NCI-H2107 treated with DMSO at 0.1 percent for 48 hours (cell line): ENCODE measurements around the gene CBFA2T2.
A peak's percentile ranks its signal among the peaks of the same experiment; 100 is the strongest.
"Not testable (repeated sequence)": the region's sequence is repeated elsewhere in the genome, so short reads cannot be mapped to it uniquely, and the experiment has no call there.

Experiments
- DNase-seq: peaks from one replicate; lab custom pipeline; 2025; ENCODE audit not compliant: unreplicated experiment; lab: John Stamatoyannopoulos, UW

The CBFA2T2 gene

DNA sequence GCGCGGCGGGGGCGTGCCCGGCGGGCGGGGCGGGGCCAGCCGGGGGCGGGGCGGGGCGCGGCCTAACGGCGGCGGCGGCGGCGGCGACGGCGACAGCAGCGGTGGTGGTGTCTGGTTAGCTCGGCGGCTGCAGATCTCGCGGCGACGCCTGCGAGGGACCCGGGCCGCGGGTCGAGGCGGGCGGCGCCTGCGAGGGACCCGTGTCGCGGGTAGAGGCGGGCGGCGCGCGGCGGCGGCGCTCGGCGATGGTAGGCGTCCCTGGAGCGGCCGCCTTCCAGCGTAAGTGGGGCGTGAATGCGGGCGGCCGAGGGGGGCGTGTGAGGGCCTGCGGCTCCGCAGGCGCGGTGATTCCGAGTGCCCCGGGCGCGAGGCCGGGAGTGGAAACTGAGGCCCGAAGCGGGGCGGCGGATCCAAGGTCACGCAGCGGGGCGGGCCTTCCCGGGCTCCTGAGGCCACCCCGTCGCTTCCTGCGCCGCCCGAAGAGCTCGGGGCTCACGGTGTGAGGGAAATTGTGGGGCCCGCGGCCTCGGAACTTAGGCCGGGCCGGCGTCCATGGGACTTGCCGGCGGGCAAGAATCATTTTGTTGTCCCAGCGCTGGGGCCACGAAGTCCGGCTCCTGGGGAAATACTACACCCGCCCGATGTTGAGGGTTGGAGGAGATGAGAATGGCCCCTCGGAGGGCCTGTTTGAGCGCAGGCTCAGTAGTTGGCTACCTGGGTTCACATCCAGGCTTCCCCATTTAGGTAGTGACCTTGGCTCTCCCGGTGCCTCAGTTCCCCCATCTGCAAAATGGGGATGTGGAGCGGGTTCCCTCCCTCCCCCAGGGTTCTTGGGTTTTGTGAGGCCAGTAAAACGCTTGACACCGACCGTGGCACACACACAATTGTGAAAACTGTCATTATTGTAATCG, at the start of gene CBFA2T2:
Gene CBFA2T2 (plus strand): TSS at position 74 of the 911 bp plus-strand sequence. CDS start 172 bp downstream, at position 246.
- no peak for DNase-seq

DNA sequence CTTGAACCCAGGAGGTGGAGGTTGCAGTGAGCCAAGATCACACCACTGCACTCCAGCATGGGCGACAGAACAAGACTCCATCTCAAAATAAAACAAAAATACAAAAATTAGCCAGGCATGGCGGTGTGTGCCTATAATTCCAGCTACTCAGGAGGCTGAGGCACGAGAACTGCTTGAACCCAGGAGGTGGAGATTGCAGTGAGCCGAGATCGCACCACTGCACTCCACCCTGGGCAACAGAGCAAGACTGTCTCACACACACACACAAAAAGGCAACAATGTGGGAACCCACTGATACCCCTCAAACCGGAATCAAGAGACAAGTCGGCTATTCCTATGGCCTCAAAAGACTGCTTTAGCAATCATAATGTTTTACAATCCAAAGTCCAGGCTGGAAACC, 49.3 kb upstream of the CBFA2T2 start:
- DNase-seq: not testable (repeated sequence)

DNA sequence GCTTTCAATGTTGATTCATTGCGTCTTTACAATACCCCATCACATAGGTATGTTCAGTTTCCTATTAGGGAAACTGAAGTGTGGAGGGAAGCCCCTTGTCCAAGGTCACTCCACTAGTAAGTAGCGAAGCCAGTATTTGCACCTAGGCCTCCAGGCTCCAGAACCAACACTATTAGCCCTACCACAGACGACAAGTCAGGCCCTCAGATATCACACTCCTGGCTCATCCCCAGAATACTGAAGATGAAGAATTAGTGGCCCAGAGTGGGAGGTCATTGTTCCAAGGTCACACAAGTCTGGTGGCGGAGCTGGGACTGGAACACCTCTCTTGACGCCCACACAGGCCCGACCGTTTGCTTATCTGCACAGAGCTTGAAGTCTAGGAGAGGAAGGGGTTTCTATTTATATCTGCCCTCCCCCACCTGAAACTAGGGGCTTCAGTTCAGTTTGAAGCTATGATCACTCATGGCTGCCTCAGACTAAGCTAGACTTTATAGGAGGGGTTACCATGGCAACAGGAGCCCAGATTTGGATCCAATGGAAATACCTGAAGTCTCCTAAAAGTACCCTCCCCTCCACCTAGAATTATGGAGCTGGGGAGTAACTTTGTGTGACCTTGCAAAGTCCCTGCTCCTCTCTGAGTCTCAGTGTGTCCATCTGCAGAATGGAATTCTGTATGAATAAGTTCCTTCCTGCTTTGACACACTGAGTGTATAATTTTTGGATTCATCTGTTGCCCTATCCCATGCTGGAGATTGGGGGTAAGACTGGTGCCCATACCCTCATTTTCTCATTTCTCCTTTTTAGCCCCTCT, 48.5 kb upstream of the CBFA2T2 start:
- DNase-seq: no peak

DNA sequence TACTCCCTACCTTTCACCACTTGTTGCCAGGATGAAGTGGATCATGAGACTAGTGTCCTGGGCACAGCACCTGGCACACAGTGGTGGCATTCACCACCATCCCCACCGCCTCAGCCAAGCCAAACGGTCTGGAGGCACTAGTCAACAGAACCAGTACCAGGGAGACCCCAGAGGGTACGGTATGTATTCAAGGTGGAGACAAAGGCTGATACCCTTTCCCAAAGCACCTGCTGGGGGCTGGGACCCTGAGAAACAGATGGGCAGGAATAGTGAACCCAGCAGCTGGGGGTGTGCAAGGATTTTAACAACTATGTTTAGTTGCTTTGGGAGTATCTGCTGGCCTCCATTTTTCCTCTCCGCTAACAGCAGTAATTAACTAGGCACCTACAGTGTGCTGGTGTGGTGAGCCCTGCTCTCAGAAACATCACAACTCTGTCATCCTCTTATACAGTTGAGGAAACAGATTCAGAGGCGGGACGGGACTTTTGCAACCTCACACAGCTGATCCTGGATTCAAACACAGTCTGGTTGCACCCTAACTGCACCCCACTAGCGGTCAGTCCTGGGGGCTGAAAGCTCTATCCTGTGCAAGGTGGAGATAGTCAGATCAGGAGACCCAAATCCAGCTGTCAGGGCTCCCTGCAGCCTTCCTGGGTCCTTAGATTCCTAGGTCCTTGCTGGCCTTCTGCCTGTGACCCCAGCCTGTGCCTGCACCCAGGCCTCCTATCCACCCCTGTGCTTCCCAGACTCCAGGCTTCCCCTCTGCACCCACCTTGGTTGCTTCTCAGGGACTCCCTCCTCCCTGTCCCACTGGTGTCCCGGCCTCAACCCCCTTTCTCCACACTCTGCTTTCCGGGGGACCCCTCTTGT, 47.5 kb upstream of the CBFA2T2 start:
- no peak for DNase-seq

DNA sequence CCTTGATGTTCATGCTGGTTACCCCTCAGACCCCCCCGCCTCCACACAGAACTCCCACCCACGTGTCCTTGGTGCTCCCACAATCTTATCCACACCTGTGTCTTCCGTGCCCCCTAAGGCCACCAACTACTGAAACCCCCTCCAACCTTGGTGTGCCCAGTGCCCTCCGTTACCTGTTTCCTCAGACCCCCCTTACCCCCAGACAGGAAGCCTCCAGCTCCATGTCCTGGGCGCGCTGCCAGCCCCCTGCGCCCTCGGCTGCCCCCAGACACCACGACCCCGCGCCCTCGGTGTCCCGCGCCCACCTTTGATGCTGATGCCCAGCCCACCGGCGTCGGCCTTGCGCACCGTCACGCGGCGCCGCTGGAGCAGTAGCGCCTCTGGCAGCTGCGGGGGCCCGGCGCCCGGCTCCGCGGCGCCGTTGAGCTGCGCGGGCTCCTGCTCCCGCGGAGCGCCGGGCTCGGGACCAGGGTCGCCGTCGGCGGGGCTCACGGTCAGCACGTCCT, 46.8 kb upstream of the CBFA2T2 start:
- DNase-seq: no peak

DNA sequence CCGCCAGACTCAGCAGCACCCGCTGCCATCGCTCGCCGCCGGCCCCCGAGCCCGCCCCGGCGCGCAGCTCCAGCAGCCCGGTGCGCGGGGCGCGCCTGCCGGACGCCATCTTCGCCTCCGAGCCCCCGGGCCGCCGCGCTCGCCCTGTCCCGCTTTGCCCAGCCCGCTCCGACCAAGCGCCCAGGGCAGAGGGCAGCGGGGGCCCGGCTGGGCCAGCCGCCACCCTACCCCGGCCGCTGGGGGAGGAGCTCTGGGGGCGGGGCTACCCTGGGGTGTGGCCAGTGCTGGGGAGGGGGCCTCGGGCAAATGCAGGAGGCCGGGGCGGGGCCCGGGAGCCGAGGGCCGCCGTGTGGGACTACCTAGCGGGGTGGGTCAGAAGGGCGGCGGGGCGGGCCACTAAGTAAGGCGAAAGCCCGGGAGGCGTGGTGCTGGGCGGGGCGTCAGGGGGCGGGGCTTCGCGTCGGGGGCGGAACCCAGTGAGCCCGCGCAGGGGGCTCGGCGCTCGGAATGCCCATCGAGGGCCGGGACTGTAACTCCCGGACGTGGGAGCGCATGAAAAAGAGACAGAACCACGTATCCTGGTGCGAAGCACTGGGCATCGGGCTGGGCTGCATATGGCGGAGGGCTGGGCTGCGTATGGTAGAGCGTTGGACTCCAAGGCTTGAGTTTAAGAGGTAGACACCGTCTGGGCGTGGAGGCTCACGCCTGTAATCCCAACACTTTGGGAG, 46.2 kb upstream of the CBFA2T2 start, which contains the start of gene SNTA1:
Gene SNTA1 (minus strand): TSS at position 252 of the 728 bp plus-strand sequence. CDS start 143 bp downstream, at position 109.
- peak; percentile 31 for DNase-seq

DNA sequence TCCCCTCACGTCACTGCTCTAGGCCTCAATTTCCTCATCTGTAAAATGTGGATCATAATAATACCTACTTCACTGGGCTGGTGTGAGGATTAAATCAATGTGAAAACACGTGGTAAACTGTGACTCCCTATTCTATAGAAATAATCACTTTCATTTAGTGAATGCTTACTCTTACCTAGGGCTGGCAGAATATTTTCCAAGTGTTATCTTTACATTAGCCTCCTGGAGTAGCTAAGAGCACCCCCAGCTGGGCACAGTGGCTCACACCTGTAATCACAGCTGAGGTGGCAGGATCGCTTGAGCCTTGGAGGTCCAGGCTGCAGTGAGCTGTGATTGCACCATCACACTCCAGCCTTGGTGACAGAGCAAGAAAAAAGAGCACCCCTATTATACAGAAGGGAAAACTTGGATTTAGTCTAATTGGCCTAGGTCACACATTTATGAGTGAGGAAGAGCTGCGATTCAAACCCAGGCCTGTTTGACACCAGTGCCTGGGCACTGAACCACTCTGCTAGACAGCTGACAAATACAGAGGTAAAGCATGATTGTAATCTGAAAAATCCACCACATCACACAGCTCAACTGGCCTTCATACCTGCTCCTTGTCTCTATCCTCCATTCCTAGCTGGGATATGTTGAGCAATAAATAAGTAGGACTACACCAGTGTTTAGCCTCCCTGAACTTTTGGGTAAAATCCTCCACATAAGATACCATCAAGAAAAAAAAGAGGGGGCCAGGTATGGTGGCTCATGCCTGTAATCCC, 44.9 kb upstream of the CBFA2T2 start:
- DNase-seq: no peak

DNA sequence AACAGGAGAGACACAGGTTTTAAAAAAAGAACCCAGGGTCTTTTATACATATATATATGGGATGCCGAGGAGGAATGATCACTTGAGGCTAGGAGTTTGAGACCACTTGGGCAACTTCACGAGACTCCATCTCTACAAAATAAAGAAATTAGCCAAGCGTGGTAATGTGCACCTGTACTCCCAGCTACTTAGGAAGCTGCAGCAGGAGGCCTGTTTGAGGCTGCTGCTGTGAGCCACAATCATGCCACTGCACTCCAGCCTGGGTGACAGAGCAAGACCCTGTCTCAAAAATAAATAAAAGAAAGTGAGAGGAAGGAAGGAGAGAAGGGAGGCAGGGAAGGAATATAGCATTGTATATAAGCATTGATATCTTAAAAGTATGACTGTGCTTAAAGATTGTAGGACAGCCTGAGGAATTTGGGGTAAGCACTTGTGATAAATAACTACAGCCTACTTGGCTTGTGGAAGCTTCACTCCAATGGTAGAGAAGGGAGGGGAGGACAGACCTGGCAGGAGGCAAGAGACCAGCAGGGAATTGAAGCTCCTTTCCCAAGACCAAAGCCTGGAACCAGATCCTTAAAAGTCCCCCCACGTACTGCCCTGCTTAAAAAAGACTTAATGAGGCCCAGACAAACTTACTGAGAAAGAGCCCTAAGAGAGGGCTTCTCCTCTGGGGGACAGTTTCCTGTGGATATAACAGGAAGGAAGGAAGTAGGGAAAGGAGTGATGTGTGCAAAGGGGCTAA, 43.8 kb upstream of the CBFA2T2 start:
- no peak for DNase-seq

DNA sequence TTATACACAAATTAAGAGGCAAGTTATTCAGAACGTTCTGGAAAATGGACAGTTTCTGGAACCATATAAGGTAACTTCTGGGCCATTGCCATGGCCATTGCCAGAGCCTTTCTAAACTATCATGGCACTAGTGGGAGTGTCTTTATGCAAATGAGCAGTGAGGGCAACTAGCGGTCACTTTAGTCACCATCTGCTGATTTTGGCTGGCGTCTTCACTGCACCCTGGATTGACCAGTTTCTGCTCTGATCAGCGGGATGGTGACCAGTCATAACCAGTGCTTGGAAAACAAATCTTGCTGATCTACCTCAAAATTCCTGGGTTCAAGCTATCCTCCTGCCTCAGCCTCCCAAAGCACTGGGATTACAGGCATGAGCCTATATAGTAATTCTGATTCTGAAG, 39.0 kb upstream of the CBFA2T2 start:
- no peak for DNase-seq

DNA sequence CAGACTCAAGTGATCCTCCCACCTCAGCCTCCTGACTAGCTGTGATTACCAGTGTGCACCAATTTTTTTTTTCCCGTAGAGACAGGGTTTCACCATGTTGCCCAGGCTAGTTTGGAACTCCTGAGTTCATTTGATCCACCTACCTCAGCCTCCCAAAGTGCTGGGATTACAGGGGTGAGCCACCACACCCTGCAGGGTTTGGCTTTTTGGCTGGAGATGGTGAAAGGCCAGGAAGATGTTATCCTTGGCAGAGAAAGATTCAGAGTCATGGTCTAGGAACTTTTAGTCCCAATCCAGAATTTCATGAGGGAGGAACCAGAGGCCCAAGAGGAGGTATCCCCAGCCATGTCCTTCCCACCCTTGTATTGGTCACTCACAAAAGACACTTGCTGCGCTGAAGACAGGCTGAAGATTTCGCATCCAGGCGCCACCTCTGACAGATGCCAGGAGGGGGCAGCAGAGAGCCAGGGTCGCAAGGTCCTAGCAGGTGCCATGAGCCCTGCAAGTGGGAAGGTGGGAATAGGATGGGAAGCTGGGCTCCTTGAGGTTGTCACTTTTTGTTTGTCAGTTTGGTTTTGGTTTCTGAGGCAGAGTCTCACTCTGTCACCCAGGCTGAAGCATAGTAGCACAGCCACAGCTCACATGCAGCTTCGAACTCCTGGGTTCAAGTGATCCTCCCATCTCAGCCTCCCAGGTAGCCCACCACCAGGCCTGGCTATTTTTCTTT, 32.8 kb upstream of the CBFA2T2 start:
- peak; percentile 59 for DNase-seq

DNA sequence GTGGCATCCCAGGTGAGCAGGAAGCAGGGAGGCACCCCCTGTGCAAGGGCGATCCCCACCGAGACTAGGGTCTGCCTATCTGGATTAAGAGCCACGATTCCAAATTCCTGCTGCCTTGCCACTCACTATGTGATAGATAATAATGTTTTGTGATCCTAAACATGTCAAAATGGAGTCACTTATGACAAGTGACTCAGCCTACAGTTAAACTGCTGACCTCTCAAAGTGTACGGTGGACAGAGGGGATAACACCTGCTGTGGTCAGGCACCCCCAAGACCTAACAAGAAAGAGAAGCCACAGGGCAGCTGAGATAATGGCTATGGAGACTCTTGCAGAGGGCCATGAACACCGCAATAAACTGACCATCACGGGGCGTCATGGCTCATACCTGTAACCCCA, 30.3 kb upstream of the CBFA2T2 start:
- DNase-seq: no peak

DNA sequence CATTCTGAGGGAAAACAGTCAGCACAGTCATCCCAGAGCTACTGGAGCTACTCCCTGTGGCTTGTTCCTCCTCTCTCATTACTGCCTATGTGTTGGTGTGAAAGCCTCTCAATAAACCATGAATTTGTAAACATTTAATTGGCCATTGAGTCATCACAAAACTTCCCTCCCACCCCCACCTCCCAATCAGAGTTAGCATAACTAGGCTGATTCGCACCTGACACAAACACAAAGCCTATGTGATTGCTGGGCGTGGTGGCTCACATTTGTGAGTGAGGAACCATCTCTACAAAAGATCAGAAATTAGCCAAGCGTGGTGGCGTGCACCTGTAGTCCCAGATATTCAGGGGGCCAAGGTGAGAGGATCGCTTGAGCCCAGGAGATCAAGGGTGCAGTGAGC, 29.2 kb upstream of the CBFA2T2 start:
- DNase-seq: peak; percentile 57

DNA sequence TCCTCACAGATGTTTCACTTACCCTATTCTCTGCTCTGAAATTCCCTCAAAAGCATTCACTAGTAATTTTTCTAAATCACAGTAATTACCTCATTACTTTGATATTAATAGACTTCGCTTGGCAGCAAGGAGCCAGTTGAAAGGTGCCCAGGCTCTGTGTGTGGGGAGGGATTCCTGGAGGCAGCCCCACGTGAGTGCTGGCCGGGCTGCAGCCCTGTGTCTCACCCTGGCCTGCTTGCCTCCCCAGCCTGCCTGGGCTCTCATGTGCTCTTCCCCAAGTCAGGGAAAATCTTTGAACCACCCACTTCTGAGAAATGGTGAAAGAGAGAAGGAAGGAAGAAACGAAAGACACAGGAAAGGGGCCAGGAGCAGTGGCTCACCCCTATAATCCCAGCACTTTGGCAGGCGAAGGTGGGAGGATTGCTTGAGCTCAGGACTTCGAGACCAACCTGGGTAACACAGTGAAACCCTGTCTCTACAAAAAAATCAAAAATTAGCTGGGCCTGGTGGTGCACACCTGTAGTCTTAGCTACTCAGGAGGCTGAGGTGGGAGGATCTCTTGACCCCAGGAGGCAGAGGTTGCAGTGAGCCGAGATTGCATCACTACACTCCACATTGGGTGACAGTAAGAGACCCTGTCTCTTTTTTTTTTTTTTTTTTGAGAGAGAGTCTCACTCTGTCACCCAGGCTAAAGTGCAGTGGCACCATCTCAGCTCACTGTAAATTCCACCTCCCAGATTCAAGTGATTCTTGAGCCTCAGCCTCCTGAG, 26.4 kb upstream of the CBFA2T2 start:
- no peak for DNase-seq

DNA sequence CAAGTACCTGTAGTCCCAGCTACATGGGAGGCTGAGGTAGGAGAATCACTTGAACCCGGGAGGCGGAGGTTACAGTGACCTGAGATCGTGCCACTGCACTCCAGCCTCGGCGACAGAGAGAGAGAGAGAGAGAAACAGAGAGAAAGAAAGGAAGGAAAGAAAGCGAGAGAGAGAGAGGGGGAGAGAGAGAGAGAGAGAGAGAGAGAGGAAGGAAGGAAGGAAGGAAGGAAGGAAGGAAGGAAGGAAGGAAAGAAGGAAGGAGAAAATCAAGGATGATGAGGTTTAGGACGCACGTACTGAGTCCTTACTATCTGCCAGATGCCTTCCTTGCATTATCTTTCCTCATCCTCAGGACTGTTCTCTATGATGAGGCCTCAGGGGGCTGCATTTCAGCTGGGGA, 25.1 kb upstream of the CBFA2T2 start:
- DNase-seq: not testable (repeated sequence)

DNA sequence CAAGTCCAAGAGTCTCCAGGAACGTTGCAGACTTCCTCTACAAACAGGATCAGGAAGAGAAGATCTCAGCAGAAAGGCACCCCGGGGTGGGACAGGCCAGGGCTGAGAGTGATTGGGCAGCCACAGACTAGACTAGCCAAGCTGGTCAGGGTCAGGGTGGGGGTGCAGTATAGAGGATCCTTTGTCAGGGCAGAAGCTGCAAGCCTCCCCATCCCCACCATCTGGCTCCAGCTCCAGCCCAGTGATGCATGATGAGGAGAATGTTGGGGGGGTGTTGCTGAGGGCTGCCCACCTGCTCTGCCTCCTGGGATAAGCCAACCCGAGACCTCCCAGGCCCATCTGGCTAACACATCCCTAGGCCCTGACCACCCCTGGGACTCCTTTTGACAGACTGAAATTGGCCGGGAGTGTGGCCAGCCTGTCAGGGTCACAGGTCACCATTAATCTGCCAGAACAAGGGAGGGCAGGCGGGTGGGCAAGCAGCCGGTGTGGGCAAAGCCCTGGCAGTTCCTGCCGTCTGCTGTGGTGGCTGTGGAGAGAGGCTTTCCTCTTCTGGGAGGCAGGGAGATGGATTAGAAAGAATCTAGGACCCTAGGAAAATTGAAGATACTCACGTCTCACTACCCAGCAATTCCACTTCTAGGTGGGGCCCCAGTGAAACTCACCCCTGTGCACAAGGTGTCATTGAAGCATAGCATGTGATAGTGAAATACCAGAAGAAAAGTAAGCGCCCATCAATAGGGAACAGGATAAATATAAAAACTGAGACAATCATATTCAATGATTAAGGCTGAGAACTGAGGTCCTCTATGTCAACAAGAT, 24.2 kb upstream of the CBFA2T2 start:
- no peak for DNase-seq

DNA sequence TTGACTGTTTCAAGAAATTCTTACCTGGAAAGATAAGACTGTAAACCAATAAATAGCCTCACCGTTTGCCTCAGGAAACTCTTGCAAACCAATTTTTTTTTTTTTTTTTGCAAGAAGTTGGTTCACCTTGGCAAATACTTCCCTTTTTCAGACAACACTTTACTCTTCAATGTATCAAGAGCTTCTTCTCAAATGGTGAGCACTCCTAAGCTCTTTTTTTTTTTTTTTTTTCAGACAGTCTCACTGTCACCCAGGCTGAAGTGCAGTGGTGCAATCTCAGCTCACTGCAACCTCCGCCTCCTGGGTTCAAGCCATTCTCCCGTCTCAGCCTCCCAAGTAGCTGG, 23.6 kb upstream of the CBFA2T2 start:
- no peak for DNase-seq
